PC-9 (cell line): ENCODE measurements around the gene EPB41L4B. TPM values are rescaled to one million over a fixed set of nuclear protein-coding genes. Genes with fewer than 3 reads are reported as not detected.
"Not testable (repeated sequence)": the region's sequence is repeated elsewhere in the genome, so short reads cannot be mapped to it uniquely, and the experiment has no call there.

Experiments used
- BruUV-seq: library from RNA; stranded (reverse); fragments of 400-500 nt; replicated peaks from 2 replicates; lab custom pipeline; 2021; lab: Mats Ljungman, UMichigan
- CTCF ChIA-PET: fragments of 300-600 bp; sonication (Branson Sonifier 250); formaldehyde crosslinking; loops from one replicate; lab custom pipeline; 2022; ENCODE audit warnings: antibody characterized with exemption; lab: Charles Lee
- POLR2A ChIA-PET: fragments of 300-600 bp; sonication (Branson Sonifier 250); formaldehyde crosslinking; loops from one replicate; lab custom pipeline; 2022; ENCODE audit warnings: antibody characterized with exemption; ENCODE audit not compliant: unreplicated experiment; lab: Charles Lee
- DNase-seq, 2 experiments: peaks; one replicate each; pipeline versions ENCODE4 v3.0.0 to v3.0.0-alpha.2; 2015 to 2022; ENCODE audit warnings: mixed read lengths in 1 of 2
- H2AFZ ChIP-seq: fragments of 200-600 bp; sonication (generic); 2 replicates; pipeline ENCODE4 v1.8.1; 2017; ENCODE audit warnings: antibody characterized with exemption
- H3F3A ChIP-seq: fragments of 200-600 bp; sonication (generic); 2 replicates; pipeline ENCODE4 v1.8.1; 2017; ENCODE audit warnings: antibody characterized with exemption, mild to moderate bottlenecking, low read depth; ENCODE audit not compliant: insufficient read depth
- H3K27ac ChIP-seq: fragments of 200-600 bp; sonication (generic); 2 replicates; pipeline ENCODE4 v1.6.1; 2016; ENCODE audit warnings: mixed run types
- H3K27me3 ChIP-seq: fragments of 200-600 bp; sonication (generic); 2 replicates; pipeline ENCODE4 v1.6.1; 2016; ENCODE audit warnings: low read depth, mixed run types; ENCODE audit not compliant: insufficient read depth
- H3K36me3 ChIP-seq: fragments of 200-600 bp; sonication (generic); 2 replicates; pipeline ENCODE4 v1.6.1; 2016; ENCODE audit warnings: low read depth, mixed run types
- H3K4me1 ChIP-seq: fragments of 200-600 bp; sonication (generic); replicated peaks from 2 replicates; pipeline ENCODE4 v1.6.1; 2016; ENCODE audit warnings: mixed run types; ENCODE audit not compliant: insufficient read depth
- H3K4me2 ChIP-seq: fragments of 200-600 bp; sonication (generic); 2 replicates; pipeline ENCODE4 v1.6.1; 2017; ENCODE audit warnings: mixed run types
- H3K4me3 ChIP-seq: fragments of 200-600 bp; sonication (generic); 2 replicates; pipeline ENCODE4 v1.6.1; 2016; ENCODE audit warnings: mixed run types
- H3K79me2 ChIP-seq: fragments of 200-600 bp; sonication (generic); 2 replicates; pipeline ENCODE4 v1.6.1; 2017; ENCODE audit warnings: low read depth, mixed run types
- H3K9me2 ChIP-seq: fragments of 200-600 bp; sonication (generic); 2 replicates; pipeline ENCODE4 v1.8.1; 2017; ENCODE audit warnings: mild to moderate bottlenecking; ENCODE audit not compliant: insufficient read depth
- H3K9me3 ChIP-seq: fragments of 200-600 bp; sonication (generic); 2 replicates; pipeline ENCODE4 v1.8.1; 2016; ENCODE audit warnings: low read depth; ENCODE audit not compliant: insufficient read depth
- H4K20me1 ChIP-seq: fragments of 200-600 bp; sonication (generic); 2 replicates; pipeline ENCODE4 v1.8.1; 2017; ENCODE audit not compliant: insufficient read depth
- EZH2 ChIP-seq: fragments of 200-600 bp; sonication (generic); IDR thresholded peaks from 2 replicates; pipeline ENCODE4 v1.8.0; 2017; ENCODE audit warnings: antibody characterized with exemption, low read depth
- intact Hi-C: fragments of 100-400 bp; cut with micrococcal nuclease; formaldehyde crosslinking; loops from one replicate; pipeline ENCODE4 v1.10.0; 2022; ENCODE audit not compliant: unreplicated experiment
- total RNA-seq: library from RNA; stranded (reverse); gene quantifications from 2 replicates; pipeline ENCODE4 v1.2.3, GENCODE V29; 2021
- TF ChIP-seq, protein P1 (sequence below): fragments of 200-600 bp; sonication (generic); conservative IDR thresholded peaks from 2 replicates; pipeline ENCODE4 v1.6.1; 2017; ENCODE audit warnings: mixed run types, antibody characterized with exemption, mild to moderate bottlenecking, moderate library complexity

EPB41L4B gene
- total RNA-seq, 1 experiment from 2014 or later = 4.2 TPM

DNA sequence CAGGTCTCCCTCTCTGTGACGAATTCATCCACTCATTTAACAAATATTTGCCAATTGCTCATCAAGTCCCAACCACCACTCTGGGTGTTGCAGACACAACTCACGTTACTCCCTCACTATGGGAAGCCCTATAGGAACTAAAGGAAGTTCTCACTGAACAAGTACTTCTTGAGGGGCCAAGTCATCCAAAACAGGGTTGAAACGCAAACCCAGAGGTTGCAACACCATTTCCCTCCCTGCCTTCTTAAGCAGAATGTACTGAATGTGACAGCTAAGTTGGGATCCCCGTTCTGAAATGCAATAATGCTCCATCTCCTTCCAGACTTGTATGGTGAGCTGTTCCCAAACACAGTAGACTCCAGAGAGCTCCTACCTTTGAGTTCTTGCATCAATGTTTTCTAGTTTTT is 34.3 kb downstream of the EPB41L4B start:
- no peaks in the 10 kb centered on the region for H3K9me2 ChIP-seq
- TF ChIP-seq EZH2 = no peak
- TF ChIP-seq, protein P1, sequence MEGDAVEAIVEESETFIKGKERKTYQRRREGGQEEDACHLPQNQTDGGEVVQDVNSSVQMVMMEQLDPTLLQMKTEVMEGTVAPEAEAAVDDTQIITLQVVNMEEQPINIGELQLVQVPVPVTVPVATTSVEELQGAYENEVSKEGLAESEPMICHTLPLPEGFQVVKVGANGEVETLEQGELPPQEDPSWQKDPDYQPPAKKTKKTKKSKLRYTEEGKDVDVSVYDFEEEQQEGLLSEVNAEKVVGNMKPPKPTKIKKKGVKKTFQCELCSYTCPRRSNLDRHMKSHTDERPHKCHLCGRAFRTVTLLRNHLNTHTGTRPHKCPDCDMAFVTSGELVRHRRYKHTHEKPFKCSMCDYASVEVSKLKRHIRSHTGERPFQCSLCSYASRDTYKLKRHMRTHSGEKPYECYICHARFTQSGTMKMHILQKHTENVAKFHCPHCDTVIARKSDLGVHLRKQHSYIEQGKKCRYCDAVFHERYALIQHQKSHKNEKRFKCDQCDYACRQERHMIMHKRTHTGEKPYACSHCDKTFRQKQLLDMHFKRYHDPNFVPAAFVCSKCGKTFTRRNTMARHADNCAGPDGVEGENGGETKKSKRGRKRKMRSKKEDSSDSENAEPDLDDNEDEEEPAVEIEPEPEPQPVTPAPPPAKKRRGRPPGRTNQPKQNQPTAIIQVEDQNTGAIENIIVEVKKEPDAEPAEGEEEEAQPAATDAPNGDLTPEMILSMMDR = no peak
- H3K4me3 ChIP-seq = no peak overlapping the region
- H4K20me1 ChIP-seq = no peaks in the 10 kb centered on the region
- no peaks in the 10 kb centered on the region for H3K36me3 ChIP-seq
- no peaks in the 10 kb centered on the region; the same call in 1 of the 2 replicates for H3F3A ChIP-seq
- peak; percentile 33 to 77 for DNase-seq
- H3K9me3 ChIP-seq = no peaks in the 10 kb centered on the region
- BruUV-seq = no TSS peak
- POLR2A ChIA-PET = no interaction called here
- no peak overlapping the region for H2AFZ ChIP-seq
- peak overlapping the region; percentile 61 for H3K27ac ChIP-seq
- H3K4me2 ChIP-seq = peak overlapping the region; percentile 9; the same call in 1 of the 2 replicates
- intact Hi-C loops = no loop called here
- H3K79me2 ChIP-seq = peaks cover 14% of the 10 kb centered on the region
- H3K27me3 ChIP-seq = no peaks in the 10 kb centered on the region
- peaks cover 32% of the 10 kb centered on the region for H3K4me1 ChIP-seq
- CTCF ChIA-PET = no interaction called here

DNA sequence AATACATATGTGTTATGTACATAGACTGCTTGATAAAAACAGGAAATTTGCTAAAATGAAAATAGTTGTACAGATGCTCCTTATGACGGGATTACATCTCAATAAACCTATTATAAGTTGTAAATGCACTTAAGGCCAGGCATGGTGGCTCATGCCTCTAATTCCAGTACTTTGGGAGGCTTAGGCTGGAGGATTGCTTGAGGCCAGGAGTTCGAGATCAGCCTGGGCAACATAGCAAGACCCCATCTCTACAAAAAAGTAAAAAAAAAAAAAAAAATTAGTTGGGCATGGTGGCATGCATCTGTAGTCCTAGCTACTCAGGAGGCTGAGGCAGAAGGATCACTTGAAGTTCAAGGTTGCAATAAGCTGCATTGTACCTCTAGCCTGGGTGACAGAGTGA is 37.2 kb downstream of the EPB41L4B start:
- H3K9me2 ChIP-seq, BruUV-seq, CTCF ChIA-PET, H3K27ac ChIP-seq, H4K20me1 ChIP-seq, H3K36me3 ChIP-seq, intact Hi-C loops, H3F3A ChIP-seq, H3K4me3 ChIP-seq, H2AFZ ChIP-seq, DNase-seq, H3K9me3 ChIP-seq, H3K4me2 ChIP-seq, H3K27me3 ChIP-seq, POLR2A ChIA-PET: not testable (repeated sequence)
- Histone ChIP-seq H3K79me2 (peaks cover 12% of the 10 kb centered on the region; the same call in 1 of the 2 replicates), H3K4me1 (peaks cover 13% of the 10 kb centered on the region)

DNA sequence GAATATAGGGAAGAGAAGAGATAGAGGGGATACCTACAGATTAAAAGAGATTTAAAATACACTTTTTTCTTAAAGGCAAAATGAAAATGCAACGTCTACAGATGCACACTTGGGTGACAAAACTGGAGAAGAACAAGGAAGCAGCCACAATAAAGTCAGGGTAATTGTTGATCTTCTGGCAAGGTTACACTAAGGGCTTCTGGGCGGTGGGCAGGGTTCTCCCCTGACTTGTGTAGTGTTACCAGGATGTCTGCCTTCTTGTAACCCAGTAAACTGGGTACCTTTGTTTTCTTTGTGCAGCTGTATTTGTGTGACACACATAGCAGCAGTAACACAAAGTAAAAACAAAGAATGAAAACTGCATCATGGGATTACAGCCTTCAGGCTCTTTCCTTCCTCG is 37.8 kb downstream of the EPB41L4B start:
- Histone ChIP-seq H4K20me1 (no peaks in the 10 kb centered on the region), H3K9me2 (no peaks in the 10 kb centered on the region), H3K79me2 (peaks cover 12% of the 10 kb centered on the region; the same call in 1 of the 2 replicates), H3K27ac (no peak overlapping the region), H3K9me3 (no peaks in the 10 kb centered on the region), H3K4me1 (peaks cover 13% of the 10 kb centered on the region), H2AFZ (no peak overlapping the region), H3K4me3 (no peak overlapping the region), H3K4me2 (no peak overlapping the region), H3K36me3 (no peaks in the 10 kb centered on the region), H3F3A (no peaks in the 10 kb centered on the region; the same call in 1 of the 2 replicates), H3K27me3 (no peaks in the 10 kb centered on the region)
- no peak for DNase-seq
- BruUV-seq = no TSS peak
- TF ChIP-seq, protein P1 = no peak
- no peak for TF ChIP-seq EZH2
- ChIA-PET POLR2A (no interaction called here), CTCF (no interaction called here)
- intact Hi-C loops = no loop called here

DNA sequence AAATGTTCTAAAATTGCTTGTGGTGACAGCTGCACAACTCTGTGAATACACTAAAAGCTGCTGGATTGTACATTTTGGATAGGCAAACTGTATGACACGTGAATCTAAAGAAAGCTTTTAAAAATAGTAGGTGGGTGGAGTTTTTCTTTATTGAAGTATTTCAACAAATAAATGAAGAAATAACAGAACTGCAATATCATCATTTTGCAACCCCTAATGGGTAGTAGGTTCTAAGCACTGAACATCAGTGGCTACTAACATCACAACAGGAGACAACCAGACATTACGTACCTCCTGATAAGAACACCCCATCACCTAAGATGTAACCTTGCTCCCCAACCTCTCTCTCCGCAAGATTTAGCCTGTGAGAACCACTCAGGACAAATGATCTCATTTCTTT is 38.6 kb downstream of the EPB41L4B start:
- H3K36me3 ChIP-seq = no peaks in the 10 kb centered on the region
- no peaks in the 10 kb centered on the region for H3K9me3 ChIP-seq
- DNase-seq = no peak
- ChIA-PET CTCF (no interaction called here), POLR2A (no interaction called here)
- no peak overlapping the region for H3K27ac ChIP-seq
- H3K9me2 ChIP-seq = no peaks in the 10 kb centered on the region
- no peaks in the 10 kb centered on the region; the same call in 1 of the 2 replicates for H3F3A ChIP-seq
- TF ChIP-seq, protein P1 = no peak
- no peak for TF ChIP-seq EZH2
- no peak overlapping the region for H2AFZ ChIP-seq
- H3K4me2 ChIP-seq = no peak overlapping the region
- no peak overlapping the region for H3K4me3 ChIP-seq
- no TSS peak for BruUV-seq
- peaks cover 11% of the 10 kb centered on the region for H3K4me1 ChIP-seq
- peaks cover 12% of the 10 kb centered on the region; the same call in 1 of the 2 replicates for H3K79me2 ChIP-seq
- no peaks in the 10 kb centered on the region for H4K20me1 ChIP-seq
- no peaks in the 10 kb centered on the region for H3K27me3 ChIP-seq
- intact Hi-C loops = no loop called here
